Measurements from ENCODE around the gene INPPL1.

Gene INPPL1

GRCh38 chr11:72267956-72268617 is 43.5 kb downstream of the INPPL1 start:
- no peak overlapping the region for H3K4me3 ChIP-seq
- TF ChIP-seq FOXP2 (optimal IDR thresholded peaks at IDR 0.05; ENCODE audit: control extremely low read depth, extremely low read length, insufficient read depth) (no peak), POLR2AphosphoS5 (IDR thresholded peaks at IDR 0.05; ENCODE audit: borderline replicate concordance, low read depth, low read length) (no peak), EZH2 (IDR thresholded peaks at IDR 0.05) (no peak)
- no peak for DNase-seq (ENCODE audit: low read depth, low spot score)
- H3K27ac ChIP-seq, result no peak overlapping the region
- no peaks in the 10 kb centered on the region for H3K36me3 ChIP-seq (ENCODE audit: insufficient read depth, low read length)
- no peak overlapping the region for H3K9ac ChIP-seq (ENCODE audit: insufficient read length)
- no peaks in the 10 kb centered on the region for H3K9me3 ChIP-seq (ENCODE audit: low read depth, low read length)

GRCh38 chr11:72271980-72272379 is 47.4 kb downstream of the INPPL1 start:
- DNase-seq (ENCODE audit: low read depth, low spot score), result no peak
- Histone ChIP-seq H3K9ac (ENCODE audit: insufficient read length) (no peak overlapping the region), H3K36me3 (ENCODE audit: insufficient read depth, low read length) (no peaks in the 10 kb centered on the region), H3K4me3 (no peak overlapping the region), H3K27ac (no peak overlapping the region), H3K9me3 (ENCODE audit: low read depth, low read length) (no peaks in the 10 kb centered on the region)
- TF ChIP-seq POLR2AphosphoS5 (IDR thresholded peaks at IDR 0.05; ENCODE audit: borderline replicate concordance, low read depth, low read length) (no peak), EZH2 (IDR thresholded peaks at IDR 0.05) (no peak), FOXP2 (optimal IDR thresholded peaks at IDR 0.05; ENCODE audit: control extremely low read depth, extremely low read length, insufficient read depth) (no peak)

GRCh38 chr11:72274435-72274834 is 49.9 kb downstream of the INPPL1 start:
- Histone ChIP-seq H3K27ac (no peak overlapping the region), H3K9me3 (ENCODE audit: low read depth, low read length) (no peaks in the 10 kb centered on the region), H3K4me3 (no peak overlapping the region), H3K9ac (ENCODE audit: insufficient read length) (no peak overlapping the region), H3K36me3 (ENCODE audit: insufficient read depth, low read length) (no peaks in the 10 kb centered on the region)
- TF ChIP-seq FOXP2 (optimal IDR thresholded peaks at IDR 0.05; ENCODE audit: control extremely low read depth, extremely low read length, insufficient read depth) (no peak), POLR2AphosphoS5 (IDR thresholded peaks at IDR 0.05; ENCODE audit: borderline replicate concordance, low read depth, low read length) (no peak), EZH2 (IDR thresholded peaks at IDR 0.05) (no peak)
- DNase-seq (ENCODE audit: low read depth, low spot score), result no peak

- no peak for TF ChIP-seq EZH2 (IDR thresholded peaks at IDR 0.05)
- no peak for TF ChIP-seq POLR2AphosphoS5 (IDR thresholded peaks at IDR 0.05; ENCODE audit: borderline replicate concordance, low read depth, low read length)
- no peak for TF ChIP-seq FOXP2 (optimal IDR thresholded peaks at IDR 0.05; ENCODE audit: control extremely low read depth, extremely low read length, insufficient read depth)
- Histone ChIP-seq H3K4me3 (no peak overlapping the region), H3K36me3 (ENCODE audit: insufficient read depth, low read length) (no peaks in the 10 kb centered on the region), H3K9ac (ENCODE audit: insufficient read length) (no peak overlapping the region), H3K9me3 (ENCODE audit: low read depth, low read length) (no peaks in the 10 kb centered on the region), H3K27ac (no peak overlapping the region)
- peak; percentile 3 for DNase-seq (ENCODE audit: low read depth, low spot score)
Measured at GRCh38 chr11:72278905-72279304, 54.3 kb downstream of the INPPL1 start.

GRCh38 chr11:72280037-72280436 is 55.5 kb downstream of the INPPL1 start:
- no peak overlapping the region for H3K27ac ChIP-seq

GRCh38 chr11:72280726-72281315 is 56.3 kb downstream of the INPPL1 start:
- no peak overlapping the region for H3K27ac ChIP-seq
- TF ChIP-seq FOXP2 (optimal IDR thresholded peaks at IDR 0.05; ENCODE audit: control extremely low read depth, extremely low read length, insufficient read depth) (no peak), POLR2AphosphoS5 (IDR thresholded peaks at IDR 0.05; ENCODE audit: borderline replicate concordance, low read depth, low read length) (no peak), EZH2 (IDR thresholded peaks at IDR 0.05) (no peak)
- no peaks in the 10 kb centered on the region for H3K9me3 ChIP-seq (ENCODE audit: low read depth, low read length)
- DNase-seq (ENCODE audit: low read depth, low spot score), result no peak
- H3K9ac ChIP-seq (ENCODE audit: insufficient read length), result no peak overlapping the region
- H3K4me3 ChIP-seq, result no peak overlapping the region
- H3K36me3 ChIP-seq (ENCODE audit: insufficient read depth, low read length), result no peaks in the 10 kb centered on the region

More at GRCh38 chr11:72280037-72280436, 55.5 kb downstream of the INPPL1 start:
- TF ChIP-seq FOXP2 (optimal IDR thresholded peaks at IDR 0.05; ENCODE audit: control extremely low read depth, extremely low read length, insufficient read depth) (no peak), POLR2AphosphoS5 (IDR thresholded peaks at IDR 0.05; ENCODE audit: borderline replicate concordance, low read depth, low read length) (no peak), EZH2 (IDR thresholded peaks at IDR 0.05) (no peak)
- no peak overlapping the region for H3K4me3 ChIP-seq
- DNase-seq (ENCODE audit: low read depth, low spot score), result no peak
- no peak overlapping the region for H3K9ac ChIP-seq (ENCODE audit: insufficient read length)
- no peaks in the 10 kb centered on the region for H3K36me3 ChIP-seq (ENCODE audit: insufficient read depth, low read length)
- no peaks in the 10 kb centered on the region for H3K9me3 ChIP-seq (ENCODE audit: low read depth, low read length)

GRCh38 chr11:72283947-72284346 is 59.4 kb downstream of the INPPL1 start:
- no peak overlapping the region for H3K9ac ChIP-seq (ENCODE audit: insufficient read length)
- H3K27ac ChIP-seq, result no peak overlapping the region
- H3K9me3 ChIP-seq (ENCODE audit: low read depth, low read length), result no peaks in the 10 kb centered on the region
- no peak overlapping the region for H3K4me3 ChIP-seq
- DNase-seq (ENCODE audit: low read depth, low spot score), result no peak
- TF ChIP-seq FOXP2 (optimal IDR thresholded peaks at IDR 0.05; ENCODE audit: control extremely low read depth, extremely low read length, insufficient read depth), result no peak
- no peak for TF ChIP-seq EZH2 (IDR thresholded peaks at IDR 0.05)
- TF ChIP-seq POLR2AphosphoS5 (IDR thresholded peaks at IDR 0.05; ENCODE audit: borderline replicate concordance, low read depth, low read length), result no peak
- H3K36me3 ChIP-seq (ENCODE audit: insufficient read depth, low read length), result no peaks in the 10 kb centered on the region

- H3K36me3 ChIP-seq (ENCODE audit: insufficient read depth, low read length), result no peaks in the 10 kb centered on the region
- no peak overlapping the region for H3K9ac ChIP-seq (ENCODE audit: insufficient read length)
- H3K27ac ChIP-seq, result no peak overlapping the region
- no peak overlapping the region for H3K4me3 ChIP-seq
- no peak for DNase-seq (ENCODE audit: low read depth, low spot score)
- H3K9me3 ChIP-seq (ENCODE audit: low read depth, low read length), result no peaks in the 10 kb centered on the region
- TF ChIP-seq FOXP2 (optimal IDR thresholded peaks at IDR 0.05; ENCODE audit: control extremely low read depth, extremely low read length, insufficient read depth), result no peak
- TF ChIP-seq EZH2 (IDR thresholded peaks at IDR 0.05), result no peak
- TF ChIP-seq POLR2AphosphoS5 (IDR thresholded peaks at IDR 0.05; ENCODE audit: borderline replicate concordance, low read depth, low read length), result no peak
Measured at GRCh38 chr11:72287293-72287692, 62.7 kb downstream of the INPPL1 start.

Data from SK-N-MC (cell line).